Coronary artery (tissue), 2 donors: ENCODE data around the gene FST.

Experiments used
- DNase-seq: peaks from one replicate; pipeline ENCODE4 v3.0.0-alpha.2; 2017; ENCODE audit warnings: low spot score
- H3K27ac ChIP-seq, 2 donors: fragments of 200-600 bp; sonication (generic); one replicate each; pipeline ENCODE4 v1.5.1; 2016 to 2019
- H3K4me3 ChIP-seq: fragments of 200-600 bp; sonication (generic); 2 replicates; pipeline ENCODE4 v1.5.1; 2016; ENCODE audit warnings: mild to moderate bottlenecking, moderate library complexity
- CTCF ChIP-seq: fragments of 200-600 bp; sonication (generic); IDR thresholded peaks from one replicate; pipeline ENCODE4 v1.5.1; 2019; ENCODE audit warnings: antibody characterized with exemption

FST gene

GRCh38 chr5:53488195-53488722 is 7.8 kb downstream of the FST start:
- DNase-seq = no peak
- no peak for TF ChIP-seq CTCF
- Histone ChIP-seq H3K27ac (no peak overlapping the region), H3K4me3 (no peak overlapping the region)

- DNase-seq = no peak
- no peak overlapping the region for H3K27ac ChIP-seq
- no peak for TF ChIP-seq CTCF
Observed at GRCh38 chr5:53490747-53491146, 10.3 kb downstream of the FST start.

GRCh38 chr5:53501054-53501453 is 20.6 kb downstream of the FST start:
- no peak overlapping the region for H3K4me3 ChIP-seq
- H3K27ac ChIP-seq = no peak overlapping the region
- no peak for DNase-seq
- no peak for TF ChIP-seq CTCF

More at GRCh38 chr5:53490747-53491146, 10.3 kb downstream of the FST start:
- no peak overlapping the region for H3K4me3 ChIP-seq

GRCh38 chr5:53503562-53504218 is 23.3 kb downstream of the FST start:
- Histone ChIP-seq H3K27ac (no peak overlapping the region), H3K4me3 (no peak overlapping the region)
- no peak for TF ChIP-seq CTCF
- no peak for DNase-seq

- no peak for DNase-seq
- TF ChIP-seq CTCF = no peak
- no peak overlapping the region for H3K27ac ChIP-seq
- no peak overlapping the region for H3K4me3 ChIP-seq
Observed at GRCh38 chr5:53507013-53507412, 26.6 kb downstream of the FST start.

- H3K27ac ChIP-seq = no peak overlapping the region
- no peak for DNase-seq
- TF ChIP-seq CTCF = no peak
- no peak overlapping the region for H3K4me3 ChIP-seq
Observed at GRCh38 chr5:53508125-53508524, 27.7 kb downstream of the FST start.

- Histone ChIP-seq H3K27ac (no peak overlapping the region), H3K4me3 (no peak overlapping the region)
- TF ChIP-seq CTCF = no peak
- DNase-seq = no peak
Observed at GRCh38 chr5:53512539-53512938, 32.1 kb downstream of the FST start.
